Coronary artery (tissue), 2 donors: ENCODE results near the gene CNMD.
"Not testable (repeated sequence)": the region's sequence is repeated elsewhere in the genome, so short reads cannot be mapped to it uniquely, and the experiment has no call there.

Experiments used
- DNase-seq: peaks from one replicate; pipeline ENCODE4 v3.0.0-alpha.2; 2017; ENCODE audit warnings: low spot score
- H3K27ac ChIP-seq, 2 donors: fragments of 200-600 bp; sonication (generic); one replicate each; pipeline ENCODE4 v1.5.1; 2016 to 2019
- H3K4me3 ChIP-seq: fragments of 200-600 bp; sonication (generic); 2 replicates; pipeline ENCODE4 v1.5.1; 2016; ENCODE audit warnings: mild to moderate bottlenecking, moderate library complexity
- TF ChIP-seq, protein P1 (sequence below): fragments of 200-600 bp; sonication (generic); IDR thresholded peaks from one replicate; pipeline ENCODE4 v1.5.1; 2019; ENCODE audit warnings: antibody characterized with exemption

Gene CNMD

GRCh38 chr13:52696566-52696965 is 43.1 kb downstream of the CNMD start:
- H3K27ac ChIP-seq: no peak overlapping the region
- no peak for DNase-seq
- H3K4me3 ChIP-seq: no peak overlapping the region
- TF ChIP-seq, protein P1, sequence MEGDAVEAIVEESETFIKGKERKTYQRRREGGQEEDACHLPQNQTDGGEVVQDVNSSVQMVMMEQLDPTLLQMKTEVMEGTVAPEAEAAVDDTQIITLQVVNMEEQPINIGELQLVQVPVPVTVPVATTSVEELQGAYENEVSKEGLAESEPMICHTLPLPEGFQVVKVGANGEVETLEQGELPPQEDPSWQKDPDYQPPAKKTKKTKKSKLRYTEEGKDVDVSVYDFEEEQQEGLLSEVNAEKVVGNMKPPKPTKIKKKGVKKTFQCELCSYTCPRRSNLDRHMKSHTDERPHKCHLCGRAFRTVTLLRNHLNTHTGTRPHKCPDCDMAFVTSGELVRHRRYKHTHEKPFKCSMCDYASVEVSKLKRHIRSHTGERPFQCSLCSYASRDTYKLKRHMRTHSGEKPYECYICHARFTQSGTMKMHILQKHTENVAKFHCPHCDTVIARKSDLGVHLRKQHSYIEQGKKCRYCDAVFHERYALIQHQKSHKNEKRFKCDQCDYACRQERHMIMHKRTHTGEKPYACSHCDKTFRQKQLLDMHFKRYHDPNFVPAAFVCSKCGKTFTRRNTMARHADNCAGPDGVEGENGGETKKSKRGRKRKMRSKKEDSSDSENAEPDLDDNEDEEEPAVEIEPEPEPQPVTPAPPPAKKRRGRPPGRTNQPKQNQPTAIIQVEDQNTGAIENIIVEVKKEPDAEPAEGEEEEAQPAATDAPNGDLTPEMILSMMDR: no peak

DNA sequence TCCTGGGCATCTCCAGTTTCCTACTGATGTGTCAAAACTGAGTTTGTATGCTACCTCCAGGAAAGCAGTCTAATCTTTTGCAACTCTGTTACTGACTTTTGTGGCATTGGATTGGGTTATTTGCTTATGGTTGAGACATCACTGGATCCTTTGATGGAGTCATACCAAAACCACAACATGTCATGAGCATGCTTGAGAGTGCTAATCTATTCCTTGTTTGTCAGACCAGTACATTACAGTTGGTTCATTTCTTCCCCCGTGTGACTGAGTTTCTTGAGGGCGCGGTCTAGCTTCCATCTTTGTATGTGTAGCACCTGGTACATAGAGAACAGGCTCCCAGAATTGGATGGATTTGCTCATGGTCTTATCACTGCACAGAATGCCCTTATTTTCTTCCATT is 43.8 kb downstream of the CNMD start:
- TF ChIP-seq, protein P1: no peak
- Histone ChIP-seq H3K4me3 (no peak overlapping the region), H3K27ac (no peak overlapping the region)
- no peak for DNase-seq

DNA sequence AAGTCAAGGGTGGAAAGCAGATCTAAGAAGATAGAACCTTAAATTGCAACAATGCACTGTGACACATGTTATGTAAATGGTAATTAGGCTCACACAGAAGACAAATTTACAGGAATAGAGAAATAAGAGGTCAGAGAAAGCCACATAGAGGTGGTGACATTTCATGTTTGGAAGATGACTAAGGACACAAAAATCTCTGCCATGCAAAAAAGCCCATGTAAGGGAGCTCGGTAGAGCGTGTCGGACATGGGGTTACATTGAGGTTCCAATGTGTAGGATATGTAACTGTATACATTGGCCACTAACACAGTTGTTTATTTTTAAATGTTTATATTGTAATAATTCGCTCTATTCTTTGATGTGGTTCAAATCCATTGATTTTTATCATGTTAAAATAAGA is 53.2 kb downstream of the CNMD start:
- Histone ChIP-seq H3K27ac (no peak overlapping the region), H3K4me3 (no peak overlapping the region)
- no peak for DNase-seq
- TF ChIP-seq, protein P1: no peak

DNA sequence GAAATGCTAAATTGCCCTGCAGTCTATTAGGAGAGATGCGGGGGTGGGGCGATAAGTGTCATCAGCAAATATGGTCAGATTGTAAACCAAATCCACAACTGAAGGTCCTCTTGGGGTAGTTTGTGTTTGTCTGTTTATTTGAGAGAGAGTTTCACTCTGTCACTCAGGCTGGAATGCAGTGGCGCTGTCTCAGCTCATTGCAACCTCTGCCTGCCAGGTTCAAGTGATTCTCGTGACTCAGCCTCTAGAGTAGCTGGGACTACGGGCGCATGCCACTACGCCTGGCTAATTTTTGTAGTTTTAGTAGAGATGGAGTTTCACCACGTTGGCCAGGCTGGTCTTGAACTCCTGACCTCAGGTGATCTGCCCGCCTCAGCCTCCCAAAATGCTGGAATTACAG is 53.8 kb downstream of the CNMD start:
- not testable (repeated sequence) for H3K27ac ChIP-seq, H3K4me3 ChIP-seq, DNase-seq

GRCh38 chr13:52677823-52678222 is 61.8 kb downstream of the CNMD start:
- Histone ChIP-seq H3K4me3 (no peak overlapping the region), H3K27ac (no peak overlapping the region)
- TF ChIP-seq, protein P1: no peak
- DNase-seq: no peak

DNA sequence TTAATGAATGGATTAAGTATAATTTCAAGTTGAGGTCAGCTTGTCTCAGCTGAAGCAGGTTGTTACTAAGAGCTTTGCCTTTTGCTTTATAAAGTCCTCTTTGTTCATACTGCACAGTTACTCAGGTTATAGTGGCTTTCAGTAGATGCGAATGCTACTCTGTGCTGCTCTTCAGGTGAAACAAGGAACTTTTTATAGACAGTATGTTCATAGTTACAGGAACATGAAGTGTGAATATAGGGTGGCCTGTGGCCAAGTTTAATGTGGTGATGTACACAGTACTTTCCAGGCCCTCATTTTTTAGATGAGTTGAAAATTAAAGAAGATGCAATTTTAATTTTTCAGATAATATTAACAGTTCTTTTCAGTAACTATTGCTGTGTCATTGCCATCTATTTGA is 66.2 kb downstream of the CNMD start:
- H3K27ac ChIP-seq: no peak overlapping the region
- no peak for DNase-seq
- H3K4me3 ChIP-seq: no peak overlapping the region
- TF ChIP-seq, protein P1: no peak

GRCh38 chr13:52670726-52671125 is 68.9 kb downstream of the CNMD start:
- TF ChIP-seq, protein P1: no peak
- Histone ChIP-seq H3K4me3 (no peak overlapping the region), H3K27ac (no peak overlapping the region)
- DNase-seq: no peak

- TF ChIP-seq, protein P1: no peak
- no peak overlapping the region for H3K4me3 ChIP-seq
- no peak for DNase-seq
- H3K27ac ChIP-seq: no peak overlapping the region
Observed at GRCh38 chr13:52669677-52670076, 69.9 kb downstream of the CNMD start.
